IMR-90 (cell line): ENCODE data around the gene RASGEF1C. TPM values are rescaled to one million over a fixed set of nuclear protein-coding genes. Genes with fewer than 3 reads are reported as not detected.

Source experiments
- ATAC-seq: fragments of 200-7000 bp; cut with Tn5 transposase; 2 replicates; pipeline ENCODE4 v1.9.1; 2020; ENCODE audit warnings: low read depth, mild to moderate bottlenecking, moderate library complexity
- BruUV-seq: library from RNA; stranded (reverse); fragments of 400-500 nt; replicated peaks from 2 replicates; lab custom pipeline; 2021; lab: Mats Ljungman, UMichigan
- CTCF ChIA-PET: fragments of 300-600 bp; formaldehyde crosslinking; extraction: SDS; loops from one replicate; lab custom pipeline; 2021; ENCODE audit warnings: antibody characterized with exemption; lab: Yijun Ruan, JAX
- POLR2A ChIA-PET: fragments of 300-600 bp; sonication (Branson Sonifier 250); formaldehyde crosslinking; loops from one replicate; lab custom pipeline; 2022; ENCODE audit warnings: antibody characterized with exemption; ENCODE audit not compliant: unreplicated experiment; lab: Charles Lee
- DNase-seq: peaks from one replicate; pipeline ENCODE4 v3.0.0; 2013
- H2AFZ ChIP-seq: replicated peaks from 2 replicates; pipeline ENCODE3; 2013; ENCODE audit warnings: low read length, mild to moderate bottlenecking; ENCODE audit not compliant: poor library complexity
- H2AK5ac ChIP-seq: 2 replicates; pipeline ENCODE4 v1.6.1; 2013; ENCODE audit warnings: low read depth, low read length, inconsistent platforms
- H2AK9ac ChIP-seq: replicated peaks from 2 replicates; pipeline ENCODE3; 2013; ENCODE audit warnings: mild to moderate bottlenecking, low read depth, low read length, moderate library complexity; ENCODE audit not compliant: poor library complexity
- H2BK120ac ChIP-seq: 2 replicates; pipeline ENCODE4 v1.6.1; 2013; ENCODE audit warnings: low read depth, low read length, inconsistent platforms
- H2BK15ac ChIP-seq: 3 replicates; pipeline ENCODE4 v1.6.1; 2013; ENCODE audit warnings: low read depth, low read length, inconsistent platforms
- H2BK20ac ChIP-seq: 2 replicates; pipeline ENCODE4 v1.6.1; 2013; ENCODE audit warnings: low read depth, mild to moderate bottlenecking, inconsistent platforms, low read length, moderate library complexity
- H2BK5ac ChIP-seq: 2 replicates; pipeline ENCODE4 v1.6.1; 2013; ENCODE audit warnings: mild to moderate bottlenecking, low read depth, low read length, inconsistent platforms; ENCODE audit not compliant: poor library complexity, severe bottlenecking
- H3K14ac ChIP-seq: replicated peaks from 2 replicates; pipeline ENCODE4 v1.6.1; 2013; ENCODE audit warnings: low read depth, low read length, inconsistent platforms
- H3K18ac ChIP-seq: 2 replicates; pipeline ENCODE4 v1.6.1; 2013; ENCODE audit warnings: low read depth, low read length, control low read depth
- H3K23ac ChIP-seq: 2 replicates; pipeline ENCODE4 v1.6.1; 2013; ENCODE audit warnings: low read depth, low read length, inconsistent platforms
- H3K27ac ChIP-seq: 2 replicates; pipeline ENCODE4 v1.5.1; 2013; ENCODE audit warnings: mild to moderate bottlenecking, control low read depth, low read length; ENCODE audit not compliant: insufficient read depth
- H3K27me3 ChIP-seq: 2 replicates; pipeline ENCODE4 v1.6.1; 2013; ENCODE audit warnings: low read length; ENCODE audit not compliant: control insufficient read depth, insufficient read depth
- H3K36me3 ChIP-seq: 2 replicates; pipeline ENCODE4 v1.6.1; 2013; ENCODE audit warnings: low read length, mixed read lengths; ENCODE audit not compliant: control insufficient read depth, insufficient read depth
- H3K4ac ChIP-seq: 2 replicates; pipeline ENCODE4 v1.6.1; 2013; ENCODE audit warnings: low read depth, low read length, inconsistent platforms
- H3K4me1 ChIP-seq: 2 replicates; pipeline ENCODE4 v1.6.1; 2013; ENCODE audit warnings: low read length, mixed read lengths; ENCODE audit not compliant: control insufficient read depth, insufficient read depth
- H3K4me2 ChIP-seq: 2 replicates; pipeline ENCODE4 v1.6.1; 2013; ENCODE audit warnings: low read depth, mild to moderate bottlenecking, control low read depth, low read length, moderate library complexity
- H3K4me3 ChIP-seq: 2 replicates; pipeline ENCODE4 v1.5.1; 2013; ENCODE audit warnings: low read depth, mild to moderate bottlenecking, control low read depth, low read length, moderate library complexity; ENCODE audit not compliant: insufficient read depth
- H3K56ac ChIP-seq: 2 replicates; pipeline ENCODE4 v1.6.1; 2013; ENCODE audit warnings: low read length, inconsistent platforms; ENCODE audit not compliant: insufficient read depth; ENCODE audit errors: extremely low read depth
- H3K79me1 ChIP-seq, 2 experiments: 2 replicates each; pipeline ENCODE4 v1.6.1; 2013; ENCODE audit warnings: low read length in 2 of 2, inconsistent platforms in 1 of 2, low read depth in 1 of 2
- H3K9ac ChIP-seq: 2 replicates; pipeline ENCODE4 v1.6.1; 2013; ENCODE audit warnings: low read depth, low read length, control low read depth
- H3K9me1 ChIP-seq: 2 replicates; pipeline ENCODE4 v1.6.1; 2013; ENCODE audit warnings: low read length, inconsistent platforms; ENCODE audit not compliant: insufficient read depth
- H3K9me3 ChIP-seq: 2 replicates; pipeline ENCODE4 v1.6.1; 2013; ENCODE audit warnings: low read length; ENCODE audit not compliant: control insufficient read depth, insufficient read depth
- H4K20me1 ChIP-seq: 2 replicates; pipeline ENCODE4 v1.6.1; 2013; ENCODE audit warnings: low read length, inconsistent platforms; ENCODE audit not compliant: insufficient read depth
- H4K5ac ChIP-seq: 2 replicates; pipeline ENCODE4 v1.6.1; 2013; ENCODE audit warnings: mild to moderate bottlenecking, low read depth, low read length, control low read depth
- H4K8ac ChIP-seq, 2 experiments: 2 replicates each; pipeline ENCODE4 v1.6.1; 2013; ENCODE audit warnings: low read depth in 2 of 2, low read length in 2 of 2, control low read depth in 1 of 2, inconsistent platforms in 1 of 2
- H4K91ac ChIP-seq: 2 replicates; pipeline ENCODE4 v1.6.1; 2013; ENCODE audit warnings: low read depth, low read length, inconsistent platforms; ENCODE audit not compliant: insufficient read depth
- BHLHE40 ChIP-seq: fragments of 150-350 bp; IDR thresholded peaks from 2 replicates; pipeline ENCODE4 v1.6.1; 2016; ENCODE audit warnings: mild to moderate bottlenecking, low read depth, low read length
- CHD1 ChIP-seq: IDR thresholded peaks from 2 replicates; pipeline ENCODE4 v1.6.1; 2012; ENCODE audit warnings: low read depth, low read length, improper control_type of control experiment
- MAZ ChIP-seq: IDR thresholded peaks from 2 replicates; pipeline ENCODE4 v1.6.1; 2012; ENCODE audit warnings: low read depth, mild to moderate bottlenecking, low read length, improper control_type of control experiment, moderate library complexity, borderline replicate concordance
- RAD21 ChIP-seq: IDR thresholded peaks from 2 replicates; pipeline ENCODE4 v1.6.1; 2012; ENCODE audit warnings: low read length, improper control_type of control experiment
- RCOR1 ChIP-seq: IDR thresholded peaks from 2 replicates; pipeline ENCODE4 v1.6.1; 2012; ENCODE audit warnings: mild to moderate bottlenecking, low read length, improper control_type of control experiment; ENCODE audit not compliant: insufficient replicate concordance
- WGBS, 2 experiments: methylation state at CpG; one replicate each; pipeline versions ENCODE4 v1.1.5 to v1.1.7; 2013; ENCODE audit warnings: missing lambda C conversion rate in 2 of 2; ENCODE audit not compliant: insufficient read length in 1 of 2; ENCODE audit errors: extremely low coverage in 2 of 2; 5-methylcytosine and 5-hydroxymethylcytosine counted together
- dilution Hi-C: fragments of 300-500 bp; cut with HindIII; formaldehyde crosslinking; loops from one replicate; pipeline ENCODE4 v1.14.3; 2018; ENCODE audit warnings: low sequenced_read_pairs; ENCODE audit not compliant: unreplicated experiment
- in situ Hi-C: fragments of 300-500 bp; cut with MboI; formaldehyde crosslinking; loops from 3 replicates; pipeline ENCODE4 v1.14.3; 2019; ENCODE audit warnings: low sequenced_read_pairs, inconsistent platforms, mixed read lengths
- intact Hi-C: fragments of 100-400 bp; cut with micrococcal nuclease; formaldehyde crosslinking; loops from 2 replicates; pipeline ENCODE4 v1.10.0; 2022
- polyA plus RNA-seq, 3 experiments: library from polyadenylated mRNA; depleted of rRNA; stranded (reverse); fragments of >200 nt; gene quantifications; 2 replicates each; pipeline ENCODE4 v1.2.3, GENCODE V29; 2012; ENCODE audit warnings: low replicate concordance in 1 of 3
- total RNA-seq: library from RNA; depleted of rRNA; stranded (reverse); fragments of >200 nt; gene quantifications from 2 replicates; pipeline ENCODE4 v1.2.3, GENCODE V29; 2012; rRNA removed

The RASGEF1C gene
- total and polyA plus RNA-seq, 2 of the 4 experiments (the other 2 are of a cell fraction): not detected

DNA sequence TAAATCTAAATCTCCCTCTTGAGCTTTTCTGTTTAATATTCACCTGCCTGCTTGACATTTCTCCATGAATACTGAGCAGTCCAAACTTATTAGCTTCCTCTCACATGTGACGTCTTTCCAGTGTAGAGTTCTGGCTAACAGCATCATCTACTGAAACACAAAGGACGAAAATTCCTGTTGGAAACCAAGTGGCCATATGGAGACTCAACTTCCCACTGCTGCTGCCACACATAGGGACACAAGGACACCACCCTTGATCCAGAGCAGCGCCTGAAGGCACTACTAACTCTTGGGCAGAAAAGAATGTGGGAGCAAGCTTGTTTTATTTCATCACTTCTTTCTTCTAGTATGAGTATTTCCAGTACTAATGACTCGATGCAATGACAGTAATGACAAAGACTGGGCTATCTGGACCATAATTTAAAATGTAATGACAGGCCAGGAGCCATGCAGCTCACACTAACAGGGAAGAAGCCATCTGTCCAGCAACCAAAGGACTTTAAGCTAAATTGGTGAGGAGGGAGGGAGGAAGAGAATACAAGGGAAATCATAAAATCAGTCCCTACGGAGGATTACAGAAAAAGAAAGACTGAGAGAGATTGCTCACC is 156.7 kb downstream of the RASGEF1C start:
- WGBS, 2 experiments: 100% methylated on average over 2 of the region's 5 CpGs; no CpG with 5 or more reads in 1 of the 2 experiments

More for the DNA sequence above, 156.7 kb downstream of the RASGEF1C start:
- CTCF ChIA-PET: no interaction called here
- DNase-seq: no peak
- Histone ChIP-seq H2AK9ac (no peak overlapping the region), H3K56ac (no peak overlapping the region), H3K14ac (no peak overlapping the region), H3K18ac (no peak overlapping the region), H3K4me2 (no peak overlapping the region), H3K9me1 (no peaks in the 10 kb centered on the region), H4K5ac (no peak overlapping the region), H3K4me3 (no peak overlapping the region), H3K9me3 (no peaks in the 10 kb centered on the region), H2BK15ac (no peak overlapping the region), H3K27ac (no peak overlapping the region), H3K4ac (no peak overlapping the region), H3K23ac (no peak overlapping the region), H2AK5ac (no peak overlapping the region), H3K27me3 (no peaks in the 10 kb centered on the region), H3K9ac (no peak overlapping the region), H2BK5ac (no peak overlapping the region), H3K36me3 (no peaks in the 10 kb centered on the region), H2BK20ac (no peak overlapping the region), H2BK120ac (no peak overlapping the region), H4K8ac (no peak overlapping the region), H3K79me1 (peaks cover 17 to 31% of the 10 kb centered on the region in 2 experiments), H4K91ac (no peak overlapping the region), H3K4me1 (peaks cover 2% of the 10 kb centered on the region), H4K20me1 (peaks cover 3% of the 10 kb centered on the region; the same call in 1 of the 2 replicates), H2AFZ (no peak overlapping the region)
- in situ Hi-C loops (no loop called here), intact Hi-C loops (no loop called here), dilution Hi-C loops (no loop called here)
- no TSS peak for BruUV-seq
- POLR2A ChIA-PET: no interaction called here
- no peak for ATAC-seq
- TF ChIP-seq RCOR1 (no peak), BHLHE40 (no peak), CHD1 (no peak), MAZ (no peak), RAD21 (no peak)

Other genes starting within 250 kb of the RASGEF1C start
- gene RNF130, start 137.5 kb downstream of the RASGEF1C start, total RNA-seq: 12.5 and 12.9 TPM in 2 replicates
- 18.5 and 21.7 TPM in 2 replicates for gene RNF130, start 137.5 kb downstream of the RASGEF1C start, polyA plus RNA-seq (2012; rRNA removed)
- 22.9 and 27.8 TPM in 2 replicates for gene MAPK9, start 82.9 kb upstream of the RASGEF1C start, total RNA-seq
- 20.1 and 23.3 TPM in 2 replicates for gene MAPK9, start 82.9 kb upstream of the RASGEF1C start, polyA plus RNA-seq (2012; rRNA removed)
- gene GFPT2, start 144.1 kb upstream of the RASGEF1C start, total RNA-seq: 20.6 and 20.8 TPM in 2 replicates
- 17.7 and 20.3 TPM in 2 replicates for gene GFPT2, start 144.1 kb upstream of the RASGEF1C start, polyA plus RNA-seq (2012; rRNA removed)